ENCODE results near the gene LIPC.

Gene LIPC

GRCh38 chr15:58558777-58559176, 127.0 kb downstream of the LIPC start:
- Histone ChIP-seq H3K4me3 (ENCODE audit: low read length) (no peak overlapping the region), H3K9ac (ENCODE audit: low read length) (no peak overlapping the region), H3K27ac (ENCODE audit: low read length) (no peak overlapping the region), H4K20me1 (ENCODE audit: insufficient read depth, low read length) (no peaks in the 10 kb centered on the region), H3K9me2 (replicated peaks; ENCODE audit: insufficient read depth, low read length) (no peaks in the 10 kb centered on the region), H3K4me2 (ENCODE audit: low read depth, low read length) (no peak overlapping the region), H3K79me2 (ENCODE audit: low read length) (no peaks in the 10 kb centered on the region), H3F3A (ENCODE audit: insufficient read depth, low read length) (no peaks in the 10 kb centered on the region), H3K27me3 (replicated peaks; ENCODE audit: insufficient read depth, low read length) (peaks cover 5% of the 10 kb centered on the region; the same call in 1 of the 2 replicates), H3K36me3 (replicated peaks; ENCODE audit: insufficient read depth, low read length) (no peaks in the 10 kb centered on the region), H3K9me3 (replicated peaks; ENCODE audit: insufficient read depth, low read length) (no peaks in the 10 kb centered on the region), H2AFZ (ENCODE audit: low read length) (no peak overlapping the region), H3K4me1 (ENCODE audit: low read length) (0 out of 2 replicates have a peak, but pooled peaks cover 7% of the 10 kb centered on the region)
- TF ChIP-seq CTCF (IDR thresholded peaks at IDR 0.05; ENCODE audit: low read length) (no peak), EZH2 (optimal IDR thresholded peaks at IDR 0.05; ENCODE audit: low read depth, low read length) (no peak), EZH2phosphoT487 (IDR thresholded peaks at IDR 0.05; ENCODE audit: low read length) (no peak)
- DNase-seq = no peak

- H3K27ac ChIP-seq (ENCODE audit: low read length) = no peak overlapping the region
- no peaks in the 10 kb centered on the region for H3K9me2 ChIP-seq (replicated peaks; ENCODE audit: insufficient read depth, low read length)
- no peaks in the 10 kb centered on the region for H3K79me2 ChIP-seq (ENCODE audit: low read length)
- H3K4me3 ChIP-seq (ENCODE audit: low read length) = no peak overlapping the region
- no peaks in the 10 kb centered on the region for H3K9me3 ChIP-seq (replicated peaks; ENCODE audit: insufficient read depth, low read length)
- no peaks in the 10 kb centered on the region for H3K36me3 ChIP-seq (replicated peaks; ENCODE audit: insufficient read depth, low read length)
- no peak for DNase-seq
- no peaks in the 10 kb centered on the region for H4K20me1 ChIP-seq (ENCODE audit: insufficient read depth, low read length)
- no peak overlapping the region for H3K4me2 ChIP-seq (ENCODE audit: low read depth, low read length)
- TF ChIP-seq CTCF (IDR thresholded peaks at IDR 0.05; ENCODE audit: low read length) = no peak
- TF ChIP-seq EZH2 (optimal IDR thresholded peaks at IDR 0.05; ENCODE audit: low read depth, low read length) = no peak
- TF ChIP-seq EZH2phosphoT487 (IDR thresholded peaks at IDR 0.05; ENCODE audit: low read length) = no peak
- H3K27me3 ChIP-seq (replicated peaks; ENCODE audit: insufficient read depth, low read length) = no peaks in the 10 kb centered on the region
- H3K4me1 ChIP-seq (ENCODE audit: low read length) = 0 out of 2 replicates have a peak, but pooled peaks cover 7% of the 10 kb centered on the region
- no peaks in the 10 kb centered on the region for H3F3A ChIP-seq (ENCODE audit: insufficient read depth, low read length)
- H3K9ac ChIP-seq (ENCODE audit: low read length) = no peak overlapping the region
- H2AFZ ChIP-seq (ENCODE audit: low read length) = no peak overlapping the region
These were observed 128.3 kb downstream of the LIPC start for GRCh38 chr15:58559904-58560588.

GRCh38 chr15:58561321-58561720, 129.5 kb downstream of the LIPC start:
- Histone ChIP-seq H3K79me2 (ENCODE audit: low read length) (no peaks in the 10 kb centered on the region), H3K36me3 (replicated peaks; ENCODE audit: insufficient read depth, low read length) (no peaks in the 10 kb centered on the region), H3K4me3 (ENCODE audit: low read length) (no peak overlapping the region), H3K4me1 (ENCODE audit: low read length) (0 out of 2 replicates have a peak, but pooled peaks cover 4% of the 10 kb centered on the region), H3K9ac (ENCODE audit: low read length) (no peak overlapping the region), H3K4me2 (ENCODE audit: low read depth, low read length) (no peak overlapping the region), H4K20me1 (ENCODE audit: insufficient read depth, low read length) (no peaks in the 10 kb centered on the region), H3K27ac (ENCODE audit: low read length) (no peak overlapping the region), H3K27me3 (replicated peaks; ENCODE audit: insufficient read depth, low read length) (no peaks in the 10 kb centered on the region), H3F3A (ENCODE audit: insufficient read depth, low read length) (no peaks in the 10 kb centered on the region), H2AFZ (ENCODE audit: low read length) (no peak overlapping the region), H3K9me2 (replicated peaks; ENCODE audit: insufficient read depth, low read length) (no peaks in the 10 kb centered on the region), H3K9me3 (replicated peaks; ENCODE audit: insufficient read depth, low read length) (no peaks in the 10 kb centered on the region)
- TF ChIP-seq EZH2phosphoT487 (IDR thresholded peaks at IDR 0.05; ENCODE audit: low read length) = no peak
- no peak for TF ChIP-seq EZH2 (optimal IDR thresholded peaks at IDR 0.05; ENCODE audit: low read depth, low read length)
- no peak for TF ChIP-seq CTCF (IDR thresholded peaks at IDR 0.05; ENCODE audit: low read length)
- DNase-seq = no peak
